Left ventricle myocardium superior (tissue), 1 donor: ENCODE measurements around the gene TMEM184C. TPM values are rescaled to one million over a fixed set of nuclear protein-coding genes. Genes with fewer than 3 reads are reported as not detected.
A peak's percentile ranks its signal among the peaks of the same experiment; 100 is the strongest.

Experiments
- ATAC-seq: fragments of 200-7000 bp; cut with Tn5 transposase; one replicate; pipeline ENCODE4 v1.9.1; 2020; ENCODE audit warnings: mild to moderate bottlenecking, moderate library complexity
- DNase-seq: peaks from one replicate; pipeline ENCODE4 v3.0.0-alpha.2; 2020
- intact Hi-C: fragments of 100-400 bp; cut with micrococcal nuclease; formaldehyde crosslinking; loops from one replicate; pipeline ENCODE4 v1.11.0; 2022
- total RNA-seq: library from RNA; stranded (reverse); fragmentation: NEBNext Ultra II Directional; extraction: Animal tissue kit (Norgen Biotek cat#: 25700); gene quantifications from one replicate; pipeline ENCODE4 v1.2.1, GENCODE V29; 2021
- donor health status: DM: no; HTN: yes; CAD: no; lungs with severe emphysema.

TMEM184C gene
- total RNA-seq, 1 donor from 2014 or later, result 25.9 TPM

- intact Hi-C loops, result no loop called here
- no peak for DNase-seq
- ATAC-seq, result no peak
These were observed 22.2 kb downstream of the TMEM184C start for GRCh38 chr4:147639388-147639787.

- intact Hi-C loops, result no loop called here
- DNase-seq (no peak), ATAC-seq (no peak)
These were observed 23.1 kb downstream of the TMEM184C start for GRCh38 chr4:147640331-147640730.

GRCh38 chr4:147643616-147644015 is 26.4 kb downstream of the TMEM184C start:
- ATAC-seq (no peak), DNase-seq (no peak)
- intact Hi-C loops, result no loop called here

- ATAC-seq, result no peak
- no peak for DNase-seq
- intact Hi-C loops, result no loop called here
These were observed 27.3 kb downstream of the TMEM184C start for GRCh38 chr4:147644471-147644870.

GRCh38 chr4:147645099-147645498 is 27.9 kb downstream of the TMEM184C start:
- ATAC-seq, result no peak
- DNase-seq, result no peak
- intact Hi-C loops, result no loop called here

- no peak for ATAC-seq
- intact Hi-C loops, result no loop called here
These were observed 31.5 kb downstream of the TMEM184C start for GRCh38 chr4:147648656-147649055.

GRCh38 chr4:147651563-147651962 is 34.4 kb downstream of the TMEM184C start:
- intact Hi-C loops, result no loop called here
- DNase-seq (no peak), ATAC-seq (no peak)

More at GRCh38 chr4:147648656-147649055, 31.5 kb downstream of the TMEM184C start:
- no peak for DNase-seq

GRCh38 chr4:147655639-147656038 is 38.4 kb downstream of the TMEM184C start:
- ATAC-seq, result no peak
- intact Hi-C loops, result no loop called here
- DNase-seq, result no peak

- intact Hi-C loops, result no loop called here
- ATAC-seq (no peak), DNase-seq (no peak)
These were observed 41.3 kb downstream of the TMEM184C start for GRCh38 chr4:147658501-147658900.

- no peak for ATAC-seq
- no peak for DNase-seq
- intact Hi-C loops, result no loop called here
These were observed 56.9 kb downstream of the TMEM184C start for GRCh38 chr4:147674073-147674472.

GRCh38 chr4:147674496-147674895 is 57.3 kb downstream of the TMEM184C start:
- no peak for ATAC-seq
- DNase-seq, result no peak
- intact Hi-C loops, result no loop called here

- intact Hi-C loops, result no loop called here
- DNase-seq, result no peak
- no peak for ATAC-seq
These were observed 60.9 kb downstream of the TMEM184C start for GRCh38 chr4:147678106-147678505.

- ATAC-seq (no peak), DNase-seq (no peak)
- intact Hi-C loops, result no loop called here
These were observed 61.8 kb downstream of the TMEM184C start for GRCh38 chr4:147678796-147679549.

GRCh38 chr4:147682755-147683154 is 65.6 kb downstream of the TMEM184C start:
- intact Hi-C loops, result no loop called here
- ATAC-seq (no peak), DNase-seq (no peak)

- peak; percentile 53 for ATAC-seq
- intact Hi-C loops, result no loop called here
- DNase-seq, result no peak
These were observed 66.0 kb downstream of the TMEM184C start for GRCh38 chr4:147683188-147683591.

GRCh38 chr4:147683717-147684700 is 66.8 kb downstream of the TMEM184C start, which contains the start of gene PRMT9:
PRMT9 (minus strand) TSS chr4:147684163; CDS start chr4:147683987, 176 bp downstream.
- ATAC-seq (peak; percentile 100), DNase-seq (peak; percentile 96)
- intact Hi-C loops, result no loop called here

GRCh38 chr4:147689067-147689466 is 71.9 kb downstream of the TMEM184C start:
- ATAC-seq (no peak), DNase-seq (no peak)
- intact Hi-C loops, result no loop called here

GRCh38 chr4:147691820-147692219 is 74.6 kb downstream of the TMEM184C start:
- intact Hi-C loops, result no loop called here
- DNase-seq, result no peak

GRCh38 chr4:147693218-147693617 is 76.0 kb downstream of the TMEM184C start:
- ATAC-seq (no peak), DNase-seq (no peak)
- intact Hi-C loops, result no loop called here

More at GRCh38 chr4:147691820-147692219, 74.6 kb downstream of the TMEM184C start:
- no peak for ATAC-seq

GRCh38 chr4:147696866-147697265 is 79.7 kb downstream of the TMEM184C start:
- no peak for DNase-seq
- ATAC-seq, result no peak
- intact Hi-C loops, result no loop called here
